GM12874 (cell line): ENCODE measurements around the gene EPHA7.

Source experiments
- CTCF ChIP-seq: IDR thresholded peaks from 2 replicates; pipeline ENCODE4 v1.5.1; 2011; ENCODE audit warnings: low read depth, mild to moderate bottlenecking, control low read depth, low read length, moderate library complexity; ENCODE audit not compliant: insufficient read depth

The EPHA7 gene

GRCh38 chr6:93419304-93420162 is at the start of gene EPHA7:
EPHA7 (minus strand) TSS chr6:93419559; CDS start chr6:93419341, 218 bp downstream.
- no peak for TF ChIP-seq CTCF

- no peak for TF ChIP-seq CTCF
These were observed 48.9 kb upstream of the EPHA7 start for GRCh38 chr6:93468291-93468690.

- no peak for TF ChIP-seq CTCF
These were observed 35.2 kb upstream of the EPHA7 start for GRCh38 chr6:93454533-93454932.

GRCh38 chr6:93453956-93454355 is 34.6 kb upstream of the EPHA7 start:
- no peak for TF ChIP-seq CTCF

- no peak for TF ChIP-seq CTCF
These were observed 28.5 kb upstream of the EPHA7 start for GRCh38 chr6:93447874-93448273.

- TF ChIP-seq CTCF: no peak
These were observed 18.1 kb upstream of the EPHA7 start for GRCh38 chr6:93437491-93437890.

GRCh38 chr6:93433592-93433991 is 14.2 kb upstream of the EPHA7 start:
- no peak for TF ChIP-seq CTCF
